GM21390 (cell line): ENCODE data around the gene SNTG2.

ENCODE experiments used
- ATAC-seq: cut with Tn5 transposase; IDR thresholded peaks from one replicate; pipeline ENCODE4 v1.9.1; 2021; ENCODE audit not compliant: unreplicated experiment

SNTG2 gene

GRCh38 chr2:1047485-1047884, 96.8 kb downstream of the SNTG2 start:
- ATAC-seq, result no peak

GRCh38 chr2:1049691-1050090, 99.0 kb downstream of the SNTG2 start:
- ATAC-seq, result no peak

GRCh38 chr2:1051075-1051474, 100.4 kb downstream of the SNTG2 start:
- no peak for ATAC-seq

GRCh38 chr2:1052771-1053191, 102.1 kb downstream of the SNTG2 start:
- ATAC-seq, result no peak

GRCh38 chr2:1053786-1054185, 103.1 kb downstream of the SNTG2 start:
- no peak for ATAC-seq

- ATAC-seq, result no peak
Measured at GRCh38 chr2:1054399-1054798, 103.8 kb downstream of the SNTG2 start.

GRCh38 chr2:1055014-1055595, 104.5 kb downstream of the SNTG2 start:
- ATAC-seq, result no peak

DNA sequence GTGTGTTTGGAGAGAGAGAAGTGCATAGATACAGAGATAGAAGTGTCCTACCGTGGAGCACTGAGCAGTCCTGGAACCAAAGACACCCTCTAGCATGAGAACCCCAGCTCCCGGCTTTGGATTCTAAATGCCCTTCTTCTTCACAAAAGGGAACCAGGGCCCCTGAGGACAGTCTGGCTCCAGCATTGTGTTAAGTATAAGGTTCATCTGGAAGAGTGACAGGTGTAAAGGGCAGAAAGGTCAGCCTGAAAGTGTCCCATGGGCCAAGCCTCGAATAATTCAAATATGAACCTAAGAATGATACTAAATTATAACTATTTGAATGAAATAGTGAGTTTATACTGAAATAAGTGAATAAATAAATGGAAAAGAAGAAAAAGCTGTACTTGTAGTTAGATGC, 109.7 kb downstream of the SNTG2 start:
- no peak for ATAC-seq

GRCh38 chr2:1060987-1061386, 110.3 kb downstream of the SNTG2 start:
- ATAC-seq, result no peak

- no peak for ATAC-seq
Measured at GRCh38 chr2:1068241-1068640, 117.6 kb downstream of the SNTG2 start.

GRCh38 chr2:1068822-1069221, 118.2 kb downstream of the SNTG2 start:
- ATAC-seq, result no peak

DNA sequence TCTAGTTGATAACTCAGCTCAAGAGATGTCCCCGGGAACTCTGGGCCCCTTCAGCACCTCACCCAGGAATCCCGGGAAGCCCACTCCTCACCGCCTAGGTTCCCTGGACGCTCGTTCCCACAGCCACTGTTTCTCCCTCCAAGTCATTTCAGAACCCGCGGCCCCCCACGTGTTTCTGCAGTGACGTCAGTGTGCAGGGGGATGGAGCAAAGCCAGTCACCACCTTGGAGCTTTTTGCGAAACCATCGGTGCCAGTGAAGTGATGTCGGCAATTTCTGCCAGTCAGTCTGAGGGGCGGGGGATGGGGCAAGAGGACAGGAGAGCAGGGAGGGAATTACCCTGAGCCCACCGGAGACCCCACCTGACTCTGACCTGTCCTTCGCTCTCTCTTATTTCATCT, 119.2 kb downstream of the SNTG2 start:
- no peak for ATAC-seq

- no peak for ATAC-seq
Measured at GRCh38 chr2:1070601-1071000, 120.0 kb downstream of the SNTG2 start.

GRCh38 chr2:1071650-1072049, 121.0 kb downstream of the SNTG2 start:
- ATAC-seq, result no peak

GRCh38 chr2:1072250-1072649, 121.6 kb downstream of the SNTG2 start:
- no peak for ATAC-seq

GRCh38 chr2:1077911-1078310, 127.3 kb downstream of the SNTG2 start:
- no peak for ATAC-seq

DNA sequence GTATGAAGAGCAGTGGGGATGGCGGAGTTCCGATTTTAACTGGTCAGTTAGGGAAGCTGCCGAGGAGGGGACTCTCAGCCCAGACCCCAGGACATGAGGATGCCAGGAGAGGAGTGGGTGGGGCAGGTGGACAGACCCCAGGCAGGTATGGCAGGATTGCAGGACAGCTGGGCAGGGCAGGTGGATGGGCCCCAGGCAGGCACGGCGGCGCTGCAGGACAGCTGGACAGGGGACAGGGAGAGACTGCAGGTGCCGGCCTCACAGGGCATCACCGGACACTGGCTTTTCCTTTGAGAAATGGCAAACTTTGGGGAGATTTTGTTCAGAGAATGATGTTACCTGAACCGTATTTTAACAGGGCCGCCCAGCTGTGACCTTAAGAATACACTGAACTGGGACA, 127.7 kb downstream of the SNTG2 start:
- ATAC-seq, result no peak

GRCh38 chr2:1079873-1080799, 129.5 kb downstream of the SNTG2 start:
- ATAC-seq, result no peak

- no peak for ATAC-seq
Measured at GRCh38 chr2:1081451-1082225, 131.0 kb downstream of the SNTG2 start.

DNA sequence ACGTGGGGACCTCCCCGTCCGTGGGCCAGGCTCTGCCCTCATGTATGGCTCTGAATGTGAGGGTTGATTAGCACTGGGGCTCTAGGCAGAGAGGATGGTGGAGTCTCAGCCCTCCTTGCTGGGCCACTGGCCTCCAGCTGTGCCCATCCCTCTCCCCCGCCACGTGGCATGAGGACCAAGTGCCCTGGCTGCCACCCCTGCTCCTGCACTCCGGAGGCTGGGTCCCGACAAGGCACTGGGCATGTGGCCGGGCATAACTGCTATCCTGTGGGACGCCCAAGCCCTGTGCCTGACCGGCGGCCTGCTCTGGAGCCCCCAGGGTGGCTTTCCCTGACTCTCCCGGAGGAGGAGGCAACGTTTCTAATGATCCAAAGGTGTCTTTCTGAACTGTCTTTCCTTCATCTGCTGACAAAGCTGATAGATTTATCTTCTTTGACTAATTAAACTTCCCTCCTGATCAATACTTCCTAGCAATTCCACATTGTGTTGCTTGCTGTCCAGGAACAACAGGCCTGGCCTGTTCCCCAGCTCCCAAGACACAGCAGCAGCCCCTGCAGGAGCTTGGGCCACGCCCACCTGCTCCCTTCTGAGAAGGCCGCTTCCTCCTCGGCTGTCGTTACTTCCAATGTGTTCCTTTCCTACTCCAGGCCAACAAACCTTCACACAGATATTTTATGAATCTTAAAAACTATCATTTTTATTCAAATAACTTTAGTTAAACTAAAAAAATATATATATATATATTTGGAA, 132.0 kb downstream of the SNTG2 start:
- ATAC-seq, result no peak
